GM19240 (cell line): Measurements from ENCODE around the gene CT45A1.
"Not testable (repeated sequence)": the region's sequence is repeated elsewhere in the genome, so short reads cannot be mapped to it uniquely, and the experiment has no call there.

ENCODE experiments used
- DNase-seq: peaks from one replicate; pipeline ENCODE4 v3.0.0; 2011; ENCODE audit warnings: low spot score; ENCODE audit not compliant: insufficient read length

Gene CT45A1, protein sequence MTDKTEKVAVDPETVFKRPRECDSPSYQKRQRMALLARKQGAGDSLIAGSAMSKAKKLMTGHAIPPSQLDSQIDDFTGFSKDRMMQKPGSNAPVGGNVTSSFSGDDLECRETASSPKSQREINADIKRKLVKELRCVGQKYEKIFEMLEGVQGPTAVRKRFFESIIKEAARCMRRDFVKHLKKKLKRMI

GRCh38 chrX:135713183-135713689, at the start of gene CT45A1:
CT45A1 (plus strand) TSS chrX:135713639; CDS start chrX:135718941, 5,302 bp downstream.
- not testable (repeated sequence) for DNase-seq

- not testable (repeated sequence) for DNase-seq
Observed at GRCh38 chrX:135672979-135673378, 40.5 kb upstream of the CT45A1 start.

GRCh38 chrX:135688137-135688536, 25.3 kb upstream of the CT45A1 start:
- DNase-seq, result no peak

DNA sequence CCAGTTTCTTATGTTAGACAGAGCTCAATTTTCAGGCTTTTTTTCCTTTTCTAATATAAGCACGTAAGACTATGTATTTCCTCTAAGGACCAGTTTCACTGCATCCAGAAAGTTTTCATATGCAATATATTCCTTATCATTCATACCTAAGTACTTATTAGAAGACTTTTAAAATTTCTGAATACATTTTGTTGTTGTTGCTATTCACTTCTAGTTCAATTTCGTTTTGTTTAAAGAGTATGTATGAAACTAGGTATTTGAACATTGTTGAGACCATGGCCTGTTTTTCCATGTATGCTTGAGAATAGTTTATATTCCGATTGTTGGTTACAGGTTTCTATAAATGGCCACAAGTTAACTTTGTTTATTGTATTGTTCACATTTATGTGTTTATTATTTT, 18.0 kb upstream of the CT45A1 start:
- DNase-seq, result no peak

DNA sequence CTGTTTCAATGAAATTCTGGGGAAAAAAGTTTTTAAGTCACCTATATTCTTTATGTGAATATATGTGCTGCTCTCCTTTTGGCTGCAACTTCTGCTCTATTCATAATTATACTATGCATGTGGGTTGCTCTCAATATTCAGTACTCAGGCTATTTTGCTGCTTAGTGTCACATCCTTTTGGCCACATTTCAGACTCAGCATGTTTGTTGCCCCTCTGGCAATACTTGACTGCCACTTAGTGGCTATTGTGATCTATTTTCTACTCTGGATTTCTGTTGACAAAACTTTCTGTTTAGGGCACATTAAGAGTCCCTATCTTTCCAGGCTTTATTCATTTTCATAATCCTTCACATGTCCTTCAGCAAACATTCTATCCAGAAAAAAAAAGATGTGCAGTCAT, 15.8 kb upstream of the CT45A1 start:
- no peak for DNase-seq

DNA sequence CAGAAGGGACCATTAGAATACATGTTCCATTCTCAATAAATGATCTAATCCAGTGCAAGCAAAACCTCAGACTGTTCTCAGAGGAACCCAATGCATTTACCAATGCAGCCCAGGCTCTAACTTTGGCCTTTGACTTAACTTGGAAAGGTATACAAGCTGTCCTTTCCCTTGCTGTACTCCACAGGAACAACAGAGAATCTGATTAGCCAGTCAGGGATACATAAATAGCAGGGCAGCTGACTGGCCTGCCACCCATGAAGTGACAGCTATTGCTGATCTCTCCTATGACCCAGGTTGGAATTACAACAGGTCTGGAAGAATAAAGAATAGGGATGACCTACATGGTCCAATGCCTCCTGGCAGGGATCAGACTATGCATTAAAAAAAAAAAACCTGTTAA, 14.5 kb upstream of the CT45A1 start:
- DNase-seq, result no peak

DNA sequence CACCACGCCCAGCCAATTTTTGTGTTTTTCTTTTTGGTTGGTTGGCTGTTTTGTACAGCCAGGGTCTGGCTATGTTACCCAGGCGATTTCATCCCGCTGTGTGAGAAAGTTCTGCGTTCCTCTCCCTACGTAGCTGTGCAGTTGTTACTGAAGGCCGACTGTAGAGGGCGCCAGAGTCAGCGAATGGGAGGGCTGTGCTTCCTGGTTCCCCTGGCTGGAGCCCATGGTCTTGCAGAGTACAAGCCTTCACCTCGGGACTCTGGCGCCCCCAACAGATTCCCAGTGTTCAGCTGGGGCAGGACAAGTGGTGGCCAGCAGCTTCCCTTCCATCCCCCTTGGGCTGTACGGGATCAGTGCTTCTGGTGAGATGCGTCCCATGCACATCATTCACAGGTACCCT, 5.6 kb upstream of the CT45A1 start:
- peak; percentile 12 for DNase-seq

- no peak for DNase-seq
Observed at GRCh38 chrX:135713795-135714194, 356 bp downstream of the CT45A1 start.

GRCh38 chrX:135734666-135735065, 21.2 kb downstream of the CT45A1 start:
- DNase-seq, result not testable (repeated sequence)

GRCh38 chrX:135737366-135738071, 24.1 kb downstream of the CT45A1 start:
- DNase-seq, result no peak

GRCh38 chrX:135740681-135741149, 27.3 kb downstream of the CT45A1 start:
- DNase-seq, result no peak

- DNase-seq, result no peak
Observed at GRCh38 chrX:135741192-135741715, 27.8 kb downstream of the CT45A1 start.

DNA sequence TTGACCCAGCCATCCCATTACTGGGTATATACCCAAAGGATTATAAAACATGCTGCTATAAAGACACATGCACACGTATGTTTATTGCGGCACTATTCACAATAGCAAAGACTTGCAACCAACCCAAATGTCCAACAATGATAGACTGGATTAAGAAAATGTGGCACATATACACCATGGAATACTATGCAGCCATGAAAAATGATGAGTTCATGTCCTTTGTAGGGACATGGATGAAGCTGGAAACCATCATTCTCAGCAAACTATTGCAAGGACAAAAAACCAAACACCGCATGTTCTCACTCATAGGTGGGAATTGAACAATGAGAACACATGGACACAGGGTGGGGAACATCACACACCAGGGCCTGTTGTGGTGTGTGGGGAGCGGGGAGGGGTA, 31.3 kb downstream of the CT45A1 start:
- DNase-seq, result not testable (repeated sequence)

DNA sequence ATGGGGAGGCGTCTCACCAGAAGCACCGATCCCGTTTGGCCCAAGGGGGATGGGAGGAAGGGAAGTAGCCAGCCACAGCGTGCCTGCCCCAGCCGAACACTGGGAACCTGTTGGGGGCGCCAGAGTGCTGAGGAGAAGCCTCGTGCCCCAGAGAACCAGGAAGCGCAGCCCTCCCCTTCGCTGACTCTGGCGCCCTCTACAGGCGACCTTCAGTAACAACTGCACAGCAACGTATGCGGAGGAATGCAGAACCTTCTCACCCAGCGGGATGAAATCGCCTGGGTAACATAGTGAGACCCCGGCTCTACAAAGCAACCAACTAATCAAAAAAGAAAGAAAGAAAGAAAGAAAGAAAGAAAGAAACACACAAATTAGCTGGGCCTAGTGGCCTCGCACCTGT, 54.7 kb downstream of the CT45A1 start, which contains the start of gene CT45A3:
CT45A3 (minus strand) TSS at position 101 of the 400 bp plus-strand sequence. CDS start 3,747 bp downstream, outside the sequence.
- not testable (repeated sequence) for DNase-seq
